Bronchial smooth muscle cell (primary cell): ENCODE measurements around the gene CASP4. TPM values are rescaled to one million over a fixed set of nuclear protein-coding genes. Genes with fewer than 3 reads are reported as not detected.

Experiments used
- total RNA-seq: library from RNA; depleted of rRNA; stranded (reverse); fragments of >200 nt; gene quantifications from 2 replicates; pipeline ENCODE4 v1.2.1, GENCODE V29; 2014

Gene CASP4
- total RNA-seq, result 94.9 and 107 TPM in 2 replicates

DNA sequence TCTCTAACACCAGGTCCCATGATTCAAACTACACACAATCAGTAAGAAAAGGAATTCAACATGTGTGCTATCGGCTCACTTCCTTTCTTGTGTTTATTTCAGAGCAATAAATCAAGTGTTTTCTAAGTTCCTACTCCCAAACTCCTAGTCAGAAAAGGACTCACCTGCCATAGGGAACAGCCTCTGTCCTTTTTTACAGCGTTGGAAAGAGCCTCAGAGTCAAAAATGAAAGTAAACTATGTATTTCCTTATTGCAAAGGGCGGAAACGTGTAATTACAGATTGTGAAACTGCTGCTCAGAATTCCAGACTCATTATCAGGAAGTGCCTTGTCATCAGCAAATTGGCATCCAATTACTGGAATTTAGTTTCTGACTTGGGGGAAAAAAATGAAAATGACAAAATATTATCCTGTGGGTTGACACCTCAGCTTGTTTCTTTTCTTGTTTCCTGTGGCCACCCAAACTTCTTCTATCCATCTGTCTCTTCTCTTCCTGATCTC lies at the start of gene CASP4:
Gene CASP4, minus strand, starts transcription at position 220 of the 501 bp plus-strand sequence. Its CDS starts 49 bp downstream, at position 171.

DNA sequence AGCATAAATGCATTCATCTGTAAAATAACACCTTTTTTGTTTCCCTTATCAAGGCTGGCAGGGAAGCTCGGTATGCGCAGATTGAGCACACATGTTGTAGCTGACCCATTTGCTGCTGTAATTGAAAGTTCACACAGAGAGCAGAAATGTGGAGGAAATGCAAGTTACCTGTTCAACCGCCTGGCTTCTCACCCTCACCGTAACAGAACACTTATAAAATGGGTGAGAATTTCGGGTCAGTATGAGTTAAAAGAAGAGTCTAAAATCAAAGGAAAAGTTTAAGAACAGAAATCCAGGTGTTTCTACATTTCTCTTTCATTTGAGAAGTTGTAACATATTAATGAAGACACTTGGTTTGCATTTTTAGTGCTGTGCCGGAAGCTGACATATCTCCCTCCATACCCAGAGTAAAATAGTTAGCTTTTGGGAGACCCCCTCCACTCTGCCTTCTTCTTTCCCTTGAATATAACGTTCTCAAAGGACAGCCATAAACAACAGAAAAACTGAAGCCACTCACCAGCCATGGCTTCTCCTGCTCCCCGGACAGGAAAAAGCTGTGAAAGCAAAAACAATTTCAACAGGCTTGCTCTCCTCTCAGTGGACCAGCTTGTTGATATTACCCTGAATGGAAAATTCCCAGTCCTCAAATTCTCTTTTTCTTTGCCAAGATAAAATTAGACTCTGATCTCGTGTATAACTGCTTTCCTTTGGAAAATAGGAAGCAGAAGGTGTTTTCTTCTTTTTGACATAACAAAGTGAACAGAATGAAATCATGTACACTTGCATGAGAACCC lies 70.3 kb downstream of the CASP4 start, which contains the start of gene CASP12:
Gene CASP12, minus strand, starts transcription at position 570 of the 794 bp plus-strand sequence.

Other genes starting within 250 kb of the CASP4 start
- 0.47 TPM in 1 of 2 replicates, not detected in the other for gene CASP12, start 70.1 kb downstream of the CASP4 start, total RNA-seq
- under 0.01 TPM in 1 of 2 replicates, not detected in the other for gene CASP5, start 54.6 kb upstream of the CASP4 start, total RNA-seq
- 65.1 and 74.3 TPM in 2 replicates for gene CASP1, start 66.6 kb upstream of the CASP4 start, total RNA-seq
- 25.1 and 30.0 TPM in 2 replicates for gene CARD16, start 76.8 kb upstream of the CASP4 start, total RNA-seq
- gene CARD18, start 171.2 kb upstream of the CASP4 start, total RNA-seq, result not detected in 2 replicates